ENCODE results near the gene DERL2.

- TF ChIP-seq CTCF (IDR thresholded peaks at IDR 0.05; ENCODE audit: low read length): no peak
- TF ChIP-seq EZH2phosphoT487 (IDR thresholded peaks at IDR 0.05; ENCODE audit: low read length): no peak
- no peak for TF ChIP-seq EZH2 (optimal IDR thresholded peaks at IDR 0.05; ENCODE audit: low read depth, low read length)
Measured at GRCh38 chr17:5499476-5500231, 13.7 kb upstream of the DERL2 start.
